Measurements from ENCODE around the gene SETDB2.

Gene SETDB2

DNA sequence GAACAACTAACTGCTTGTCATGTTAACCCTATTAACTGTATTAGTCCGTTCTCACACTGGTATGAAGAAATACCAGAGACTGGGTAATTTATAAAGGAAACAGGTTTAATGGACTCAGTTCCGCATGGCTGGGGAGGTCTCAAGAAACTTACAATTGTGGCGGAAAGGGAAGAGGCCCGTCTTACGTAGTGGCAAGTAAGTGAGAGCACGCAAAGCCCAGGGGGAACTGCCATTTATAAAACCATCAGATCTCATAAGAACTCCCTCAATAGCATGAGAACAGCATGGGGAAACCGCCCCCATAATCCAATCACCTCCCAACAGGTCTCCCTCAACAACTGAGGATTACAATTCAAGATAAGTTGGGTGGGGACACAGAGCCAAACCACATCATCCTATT, 86.4 kb downstream of the SETDB2 start:
- no peak for DNase-seq (ENCODE audit: low read depth in 1 of 2, low spot score in 1 of 2)

DNA sequence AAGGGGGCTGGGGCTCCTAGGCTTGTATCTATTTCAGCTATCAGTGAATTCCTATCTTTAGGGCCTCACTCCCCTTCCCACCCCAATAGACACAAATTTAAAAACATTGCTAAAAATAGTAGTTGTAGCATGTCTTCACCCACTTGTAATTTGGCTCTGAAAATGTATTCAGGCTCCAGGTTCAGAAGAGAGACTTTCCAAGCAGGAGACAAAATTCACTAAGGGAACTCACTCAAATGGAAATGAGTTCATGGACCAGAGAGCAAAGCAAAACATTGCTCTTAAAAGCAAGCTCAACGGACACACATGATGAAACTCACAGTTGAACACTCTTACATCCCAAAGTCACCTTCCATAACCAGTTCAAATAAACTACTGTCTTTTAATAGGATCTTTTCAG, 88.5 kb downstream of the SETDB2 start:
- DNase-seq (ENCODE audit: low read depth in 1 of 2, low spot score in 1 of 2) = no peak

DNA sequence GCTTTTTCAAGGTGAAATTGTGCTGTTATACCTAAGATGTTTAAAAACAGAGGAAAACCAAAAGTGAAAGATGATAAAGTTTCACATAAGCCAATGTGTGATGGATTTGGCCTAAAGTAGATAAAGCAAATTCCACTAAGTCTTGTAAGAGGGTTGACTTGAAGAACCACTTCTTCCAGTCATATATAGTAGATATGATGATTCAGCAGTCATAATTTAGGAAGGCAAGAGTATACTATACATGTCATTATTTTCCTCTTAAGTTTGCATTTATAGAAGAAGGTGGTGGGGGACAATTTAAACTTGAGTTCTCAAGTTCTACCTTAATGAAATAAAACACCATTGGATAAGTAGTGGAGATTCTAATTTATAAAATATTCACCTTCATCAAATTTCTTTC, 88.9 kb downstream of the SETDB2 start:
- DNase-seq (ENCODE audit: low read depth in 1 of 2, low spot score in 1 of 2) = no peak

DNA sequence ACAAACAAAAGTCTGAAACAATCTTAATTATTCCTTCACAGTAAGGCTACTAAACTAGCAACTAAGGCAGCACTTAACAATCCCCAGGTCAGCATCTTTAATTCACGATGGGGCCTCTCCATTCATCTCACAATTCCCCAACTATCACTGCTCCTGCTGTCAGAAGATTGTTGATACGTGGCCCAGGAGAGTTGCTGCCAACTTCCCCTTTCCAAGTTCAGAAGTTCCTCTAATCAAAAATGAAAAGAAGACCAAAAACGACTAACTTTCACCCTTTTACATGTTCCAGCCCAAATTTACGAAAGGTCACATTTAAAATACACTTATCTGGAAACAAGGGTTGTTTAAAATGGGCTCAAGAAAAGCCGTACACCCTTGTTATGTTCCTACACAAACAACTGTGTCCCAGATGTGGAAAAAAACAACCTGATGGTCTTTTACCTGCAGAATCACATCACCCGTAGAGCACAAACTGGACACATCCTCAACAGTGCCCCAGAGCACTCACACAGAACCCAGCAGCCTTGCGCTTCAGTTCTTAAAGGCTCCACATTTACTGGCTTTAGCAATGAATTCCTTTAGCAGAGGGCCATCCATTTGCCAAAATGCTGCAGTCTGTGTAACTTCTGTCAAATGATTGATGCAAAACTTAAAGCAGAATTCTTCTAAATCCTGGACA, 89.7 kb downstream of the SETDB2 start:
- DNase-seq (ENCODE audit: low read depth in 1 of 2, low spot score in 1 of 2) = no peak

DNA sequence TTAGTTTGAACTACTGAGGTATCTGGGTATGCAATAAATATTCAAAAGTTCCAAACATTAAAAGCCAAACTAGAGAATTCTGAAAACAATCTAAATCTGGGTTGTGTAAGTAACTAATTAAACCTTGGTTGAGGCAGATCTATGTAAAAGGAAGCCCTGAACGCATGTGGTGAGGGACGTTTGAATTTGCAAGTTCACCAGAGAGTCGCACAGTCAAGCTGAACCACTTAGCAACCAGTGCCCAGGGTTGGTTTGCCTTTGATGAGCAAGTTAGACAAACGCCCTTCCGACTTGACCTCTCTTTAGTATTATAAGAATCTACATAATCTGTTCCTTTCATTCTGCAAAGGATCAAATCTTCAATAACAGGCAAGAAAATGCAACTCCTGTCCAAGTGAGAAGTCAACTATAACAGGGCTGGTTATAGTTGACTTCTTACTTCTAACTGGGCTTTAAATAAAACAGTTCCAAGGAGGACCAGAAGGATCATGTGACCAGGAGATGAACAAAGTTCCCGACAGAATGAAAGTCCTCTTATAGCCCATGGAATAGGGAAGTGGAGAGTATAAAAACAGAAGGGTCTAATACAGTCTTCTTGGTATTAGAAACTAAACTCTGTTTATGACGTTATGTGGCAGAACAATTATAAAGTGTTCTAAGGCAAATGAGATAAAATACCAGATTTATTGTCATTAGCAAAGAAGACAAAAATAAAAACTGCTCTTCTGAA, 92.2 kb downstream of the SETDB2 start:
- DNase-seq (ENCODE audit: low read depth in 1 of 2, low spot score in 1 of 2) = no peak

DNA sequence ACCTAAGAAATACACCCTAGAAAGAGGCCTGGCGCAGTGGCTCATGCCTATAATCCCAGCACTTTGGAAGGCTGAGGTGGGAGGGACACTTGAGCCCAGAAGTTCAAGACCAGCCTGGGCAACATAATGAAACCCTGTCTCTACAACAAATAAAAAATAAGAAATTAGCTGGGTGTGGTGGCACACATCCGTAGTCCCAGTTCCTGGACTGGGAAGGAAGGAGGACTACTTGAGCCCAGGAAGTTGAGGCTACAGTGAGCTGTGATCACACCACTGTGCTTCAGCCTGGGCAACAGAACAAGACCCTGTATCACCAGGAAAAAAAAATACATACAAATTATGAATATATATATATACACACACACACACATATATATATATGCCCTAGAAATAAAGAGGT, 94.3 kb downstream of the SETDB2 start:
- no peak for DNase-seq (ENCODE audit: low read depth in 1 of 2, low spot score in 1 of 2)

DNA sequence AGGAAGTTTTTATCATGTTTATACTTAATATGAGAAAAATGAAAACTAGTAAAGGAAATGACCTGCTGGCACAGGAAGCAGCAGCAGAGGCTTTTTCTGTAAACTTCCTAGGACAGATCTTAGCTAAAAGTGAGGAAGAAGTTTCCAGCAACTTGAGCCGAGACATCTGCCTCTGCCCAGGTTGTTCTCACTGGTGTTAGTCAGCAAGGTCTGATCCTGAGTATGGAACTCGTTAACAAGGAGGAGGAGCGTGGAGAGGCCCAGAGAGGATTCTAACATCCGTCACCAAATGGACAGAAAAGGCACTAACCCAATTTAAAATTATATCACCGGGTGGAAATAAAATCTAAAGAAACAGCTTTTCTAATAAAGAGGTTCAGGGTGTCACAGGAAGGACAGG, 95.2 kb downstream of the SETDB2 start:
- DNase-seq (ENCODE audit: low read depth in 1 of 2, low spot score in 1 of 2) = no peak

DNA sequence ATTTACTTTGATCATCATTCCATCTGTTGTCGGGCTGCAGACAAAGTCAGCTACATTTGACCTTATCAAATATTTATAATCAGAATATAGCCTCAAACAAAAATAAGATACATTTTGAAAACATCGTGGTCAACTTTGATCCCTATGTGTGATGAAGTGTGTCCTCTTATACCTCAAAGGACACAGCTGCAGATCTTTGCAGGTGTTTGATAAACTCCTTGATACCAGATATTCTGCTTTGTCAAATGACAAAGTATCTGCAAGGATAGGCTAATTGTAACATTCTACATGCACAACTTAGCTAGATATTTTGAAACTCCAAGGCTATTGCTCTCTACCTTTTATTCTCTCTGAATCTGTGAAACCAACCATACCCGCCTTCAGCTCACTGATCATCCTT, 95.7 kb downstream of the SETDB2 start:
- no peak for DNase-seq (ENCODE audit: low read depth in 1 of 2, low spot score in 1 of 2)

DNA sequence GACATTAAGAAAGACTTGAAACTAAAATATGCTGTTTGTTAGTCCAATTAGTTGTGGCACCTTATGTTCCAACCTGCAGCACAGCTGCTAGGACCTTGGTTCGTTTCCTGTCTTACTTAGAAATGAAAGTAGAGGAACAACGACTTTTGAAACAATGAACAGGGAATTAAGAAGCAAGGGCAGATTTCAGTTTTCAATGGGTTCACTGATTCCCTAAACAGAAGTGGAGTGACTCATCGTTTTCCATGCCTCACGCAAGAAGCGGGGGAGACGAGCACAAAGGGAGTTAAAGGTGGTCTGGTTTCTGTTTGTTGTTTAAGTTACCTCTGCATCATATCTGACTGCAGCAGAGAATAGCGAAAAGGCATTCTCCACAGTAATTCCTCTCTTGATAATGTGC, 96.5 kb downstream of the SETDB2 start:
- DNase-seq (ENCODE audit: low read depth in 1 of 2, low spot score in 1 of 2) = no peak

DNA sequence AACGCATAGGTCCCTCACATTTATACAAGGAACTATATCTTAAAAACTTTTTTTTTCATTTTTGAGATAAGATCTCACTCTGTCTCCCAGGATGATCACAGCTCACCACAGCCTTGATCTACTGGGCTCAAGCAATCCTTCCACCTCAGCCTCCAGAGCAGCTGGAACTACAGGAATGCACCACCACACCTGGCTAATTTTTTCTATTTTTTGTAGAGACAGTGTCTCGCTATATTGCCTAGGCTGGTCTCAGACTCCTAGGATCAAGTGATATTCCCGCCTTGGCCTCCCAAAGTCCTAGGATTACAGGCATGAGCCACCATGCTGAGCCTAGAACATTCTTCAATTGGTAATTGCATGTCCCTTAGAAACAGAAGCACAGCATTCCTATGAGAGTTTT, 99.6 kb downstream of the SETDB2 start:
- DNase-seq (ENCODE audit: low read depth in 1 of 2, low spot score in 1 of 2) = no peak
